Motor neuron (in vitro differentiated cells): ENCODE data around the gene ATF7. TPM values are rescaled to one million over a fixed set of nuclear protein-coding genes. Genes with fewer than 3 reads are reported as not detected.
"Not testable (repeated sequence)": the region's sequence is repeated elsewhere in the genome, so short reads cannot be mapped to it uniquely, and the experiment has no call there.

Experiments
- ATAC-seq, 8 experiments: fragments of 200-7000 bp; cut with Tn5 transposase; replicated peaks in 6 of 8; 2 replicates each; pipeline ENCODE4 v1.8.0; 2021; ENCODE audit warnings: mild to moderate bottlenecking in 8 of 8, moderate library complexity in 8 of 8
- H3K27ac ChIP-seq, 2 donors: fragments of 250-450 bp; sonication (Bioruptor Pico); 2 replicates each; pipeline ENCODE4 v1.9.0; 2021; ENCODE audit warnings: antibody characterized with exemption in 2 of 2, mild to moderate bottlenecking in 2 of 2, moderate library complexity in 1 of 2
- H3K4me1 ChIP-seq, 2 donors: fragments of 250-450 bp; sonication (Bioruptor Pico); replicated peaks in 1 of 2; 2 replicates each; pipeline ENCODE4 v1.6.1; 2021; ENCODE audit warnings: antibody characterized with exemption in 2 of 2, mild to moderate bottlenecking in 2 of 2, moderate library complexity in 1 of 2
- H3K4me3 ChIP-seq, 5 donors: fragments of 250-450 bp; sonication (Bioruptor Pico); 2 replicates each; pipeline ENCODE4 v1.9.0; 2021; ENCODE audit warnings: antibody characterized with exemption in 5 of 5, mild to moderate bottlenecking in 5 of 5, moderate library complexity in 4 of 5
- WGBS, 10 experiments: fragments of 450-650 bp; shearing (Covaris generic); methylation state at CpG; one replicate each; pipeline ENCODE4 v1.0.0; 2022; 5-methylcytosine and 5-hydroxymethylcytosine counted together
- in situ Hi-C, 9 experiments: fragments of 400-800 bp; cut with MboI; loops; one replicate each; pipeline ENCODE4 v1.15.0; 2021; ENCODE audit warnings: low sequenced_read_pairs in 9 of 9, low pct_unique_long_range_greater_than_20kb in 2 of 9; ENCODE audit not compliant: unreplicated experiment in 9 of 9
- total RNA-seq, 8 experiments: library from RNA; unstranded; fragments of 300-600 nt; gene quantifications; 2 replicates each; pipeline versions ENCODE4 v1.2.3 to v1.2.4, GENCODE V29; 2022

The ATF7 gene
- total RNA-seq, 8 experiments from 2014 or later, result 7.9 to 37.7 (median 12.5) TPM

DNA sequence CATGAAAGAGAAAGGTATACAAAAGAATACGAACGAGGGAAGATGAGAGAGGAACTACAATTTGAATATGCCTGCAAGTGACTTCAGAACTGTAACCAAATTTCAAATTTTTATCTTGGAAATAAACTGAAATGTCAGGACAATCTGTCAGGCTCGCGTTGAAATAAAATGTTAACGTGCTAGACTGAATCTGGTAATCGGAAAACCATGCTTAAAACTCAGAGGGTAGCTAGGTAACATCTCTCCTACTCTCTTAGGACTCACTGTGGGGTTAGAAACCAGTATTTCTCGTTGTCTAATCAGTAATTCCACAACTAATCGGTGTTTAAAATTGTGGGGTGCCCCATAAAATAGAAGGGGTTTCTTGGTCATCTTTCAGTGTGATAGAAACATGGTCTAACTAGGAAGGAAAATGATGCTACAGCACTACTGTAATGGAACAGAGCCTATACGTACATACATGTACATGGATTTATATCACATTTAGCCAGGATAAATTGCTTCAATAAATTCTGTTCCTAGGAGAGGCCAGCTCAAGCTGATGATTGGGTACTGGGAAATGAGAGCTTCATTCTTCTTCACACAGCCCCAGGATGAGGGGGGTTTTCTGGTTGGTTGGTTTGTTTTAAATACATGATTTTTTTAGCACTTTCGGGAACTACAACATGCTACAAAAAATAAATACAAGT, 23.9 kb downstream of the ATF7 start:
- WGBS, 10 experiments, result 36 to 91% (median 86%) methylated on average over 2 to 10 of the region's 10 CpGs
- ATAC-seq, result peak in 1 of 8 experiments; percentile 30
- Histone ChIP-seq H3K4me1 (peaks cover 5 to 22% of the 10 kb centered on the region in 2 donors), H3K4me3 (no peak overlapping the region), H3K27ac (peak overlapping the region in 1 of 2 donors; percentile 34)
- in situ Hi-C loops, result no loop called here

- 33 to 100% (median 81%) methylated on average over 1 to 12 of the region's 12 CpGs; no CpG with 5 or more reads in 1 of the 10 experiments for WGBS, 10 experiments
- Histone ChIP-seq H3K27ac (no peak overlapping the region), H3K4me3 (no peak overlapping the region), H3K4me1 (peaks cover 5 to 22% of the 10 kb centered on the region in 2 donors)
- in situ Hi-C loops, result no loop called here
- no peak for ATAC-seq
Observed at GRCh38 chr12:53601296-53601847, 24.8 kb downstream of the ATF7 start.

- Histone ChIP-seq H3K4me3 (no peak overlapping the region), H3K4me1 (peaks cover 5 to 22% of the 10 kb centered on the region in 2 donors), H3K27ac (no peak overlapping the region)
- in situ Hi-C loops, result no loop called here
- no peak for ATAC-seq
- 84 to 100% (median 96%) methylated on average over 1 to 11 of the region's 13 CpGs for WGBS, 10 experiments
Observed at GRCh38 chr12:53600490-53601295, 25.5 kb downstream of the ATF7 start.

GRCh38 chr12:53599579-53599978, 26.6 kb downstream of the ATF7 start:
- peak in 1 of 8 experiments; percentile 24 for ATAC-seq
- H3K27ac ChIP-seq, result no peak overlapping the region
- in situ Hi-C loops, result no loop called here
- peaks cover 5 to 22% of the 10 kb centered on the region in 2 donors for H3K4me1 ChIP-seq
- H3K4me3 ChIP-seq, result no peak overlapping the region
- 22 to 100% (median 91%) methylated on average over 1 to 2 of the region's 2 CpGs for WGBS, 10 experiments

GRCh38 chr12:53598971-53599370, 27.2 kb downstream of the ATF7 start:
- 75 to 100% (median 100%) methylated on average over 1 to 2 of the region's 2 CpGs; no CpG with 5 or more reads in 3 of the 10 experiments for WGBS, 10 experiments
- in situ Hi-C loops, ATAC-seq, H3K27ac ChIP-seq, H3K4me3 ChIP-seq: not testable (repeated sequence)
- H3K4me1 ChIP-seq, result peaks cover 4 to 25% of the 10 kb centered on the region in 2 donors

- ATAC-seq, result peak in 4 of 8 experiments; percentile 52 to 75 (median 65)
- WGBS, 10 experiments, result 8 to 100% (median 72%) methylated on average over 1 to 3 of the region's 3 CpGs; no CpG with 5 or more reads in 2 of the 10 experiments
- Histone ChIP-seq H3K4me1 (peaks cover 3 to 26% of the 10 kb centered on the region in 2 donors), H3K27ac (no peak overlapping the region), H3K4me3 (no peak overlapping the region)
- in situ Hi-C loops, result no loop called here
Observed at GRCh38 chr12:53596920-53597363, 29.2 kb downstream of the ATF7 start.

GRCh38 chr12:53594897-53595615, 31.1 kb downstream of the ATF7 start:
- Histone ChIP-seq H3K4me1 (peaks cover 3 to 32% of the 10 kb centered on the region in 2 donors), H3K4me3 (no peak overlapping the region), H3K27ac (no peak overlapping the region)
- ATAC-seq, result no peak
- in situ Hi-C loops, result no loop called here
- 78 to 100% (median 96%) methylated on average over 1 to 5 of the region's 5 CpGs; no CpG with 5 or more reads in 1 of the 10 experiments for WGBS, 10 experiments

DNA sequence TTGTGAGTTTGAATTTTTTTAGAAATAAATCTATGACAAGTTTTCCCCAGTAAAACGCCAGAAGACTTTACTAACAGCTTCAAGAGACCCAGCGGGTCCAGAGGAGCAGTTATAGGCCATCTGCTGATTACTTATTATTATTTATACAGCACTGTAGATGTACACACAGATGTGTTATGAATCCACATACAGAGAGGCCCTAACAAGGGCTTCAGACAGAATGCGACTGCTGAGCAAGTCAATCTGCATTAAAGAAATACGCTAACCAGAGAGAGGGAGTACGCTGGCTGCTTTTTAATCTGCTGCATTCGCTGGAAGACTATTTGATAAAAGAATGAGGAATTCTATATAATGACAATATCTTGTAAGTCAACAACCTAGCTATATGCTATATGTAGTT, 32.5 kb downstream of the ATF7 start:
- peak in 6 of 8 experiments; percentile 23 to 83 (median 64) for ATAC-seq
- in situ Hi-C loops, result no loop called here
- H3K27ac ChIP-seq, result no peak overlapping the region
- H3K4me1 ChIP-seq, result peaks cover 3 to 32% of the 10 kb centered on the region in 2 donors
- 49 to 100% (median 75%) methylated on average over 2 to 6 of the region's 6 CpGs for WGBS, 10 experiments
- no peak overlapping the region for H3K4me3 ChIP-seq

- H3K4me1 ChIP-seq, result peaks cover 3 to 32% of the 10 kb centered on the region in 2 donors
- 40 to 100% (median 89%) methylated on average over 1 of the region's 1 CpG; no CpG with 5 or more reads in 3 of the 10 experiments for WGBS, 10 experiments
- no peak overlapping the region for H3K27ac ChIP-seq
- ATAC-seq, result no peak
- no peak overlapping the region for H3K4me3 ChIP-seq
- in situ Hi-C loops, result no loop called here
Observed at GRCh38 chr12:53593031-53593430, 33.2 kb downstream of the ATF7 start.

- Histone ChIP-seq H3K4me1 (peaks cover 3 to 32% of the 10 kb centered on the region in 2 donors), H3K27ac (no peak overlapping the region), H3K4me3 (no peak overlapping the region)
- in situ Hi-C loops, result no loop called here
- whole genome bisulfite sequencing, 10 experiments, result 43 to 100% (median 91%) methylated on average over 1 of the region's 1 CpG; no CpG with 5 or more reads in 3 of the 10 experiments
- ATAC-seq, result no peak
Observed at GRCh38 chr12:53592426-53592825, 33.8 kb downstream of the ATF7 start.

DNA sequence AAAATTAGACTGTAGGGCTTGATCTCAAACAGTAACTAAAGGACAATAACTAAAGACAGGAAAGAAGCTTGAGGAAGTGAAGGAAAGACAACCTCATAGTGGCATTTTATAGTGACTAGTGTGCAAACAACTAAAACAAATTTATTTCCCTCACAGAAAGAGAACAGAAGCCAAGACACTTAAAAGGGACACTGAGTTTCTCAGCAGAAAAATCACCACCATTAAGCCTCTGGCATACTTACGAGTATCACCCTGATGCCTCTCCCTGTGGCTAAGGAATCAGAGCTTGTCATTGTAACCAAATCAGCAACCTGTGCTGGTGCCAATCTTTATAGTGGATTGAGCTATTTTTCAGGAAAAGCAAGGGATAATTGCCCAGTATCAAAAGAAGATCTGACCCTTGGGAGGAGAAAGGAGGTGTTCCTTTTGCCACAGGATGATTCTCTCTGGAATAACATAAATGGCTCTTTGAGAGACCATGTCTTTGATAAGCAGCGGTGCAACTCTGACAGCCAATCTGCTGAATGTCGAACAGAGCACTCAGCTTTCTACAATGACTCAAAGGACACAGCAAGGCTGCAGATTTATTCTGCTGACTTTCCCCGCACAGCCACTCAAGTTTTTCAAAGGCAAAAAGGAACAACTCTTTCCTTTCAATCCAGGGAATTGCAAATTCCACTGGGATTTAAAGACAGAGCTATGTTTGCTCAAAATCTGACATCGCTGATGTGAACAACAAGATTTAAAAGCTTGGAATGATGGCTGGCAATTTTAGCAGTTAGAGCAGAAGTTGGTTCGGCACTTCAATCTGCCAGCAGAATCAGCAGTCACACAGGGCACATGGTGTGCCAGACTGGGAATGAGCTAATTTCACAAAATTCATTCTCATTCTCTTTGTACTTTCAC, 34.6 kb downstream of the ATF7 start:
- in situ Hi-C loops, result no loop called here
- H3K4me3 ChIP-seq, result peak overlapping the region in 2 of 5 donors; percentile 10 to 17
- peak in 7 of 8 experiments; percentile 38 to 79 (median 73) for ATAC-seq
- 10 to 59% (median 23%) methylated on average over 2 to 5 of the region's 6 CpGs; no CpG with 5 or more reads in 1 of the 10 experiments for WGBS, 10 experiments
- H3K27ac ChIP-seq, result peak overlapping the region in 1 of 2 donors; percentile 22
- peaks cover 3 to 32% of the 10 kb centered on the region in 2 donors for H3K4me1 ChIP-seq

DNA sequence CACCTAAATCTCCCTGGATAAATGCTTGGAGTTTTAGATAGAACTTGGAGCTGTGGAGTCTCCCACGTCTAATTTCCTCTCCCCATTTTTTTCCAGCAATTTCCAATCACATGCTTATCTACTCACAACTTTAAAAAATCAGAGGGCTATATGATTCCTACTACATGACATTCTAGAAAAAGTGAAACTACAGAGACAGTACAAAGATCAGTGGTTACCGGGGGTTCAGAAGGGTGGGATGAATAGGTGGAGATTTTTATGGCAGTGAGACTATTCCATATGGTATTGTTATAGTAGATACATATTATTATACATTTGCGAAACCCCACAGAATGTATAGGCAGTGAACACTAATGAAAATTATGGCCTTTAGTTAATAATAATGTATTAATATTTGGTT, 35.5 kb downstream of the ATF7 start:
- Histone ChIP-seq H3K4me3 (no peak overlapping the region), H3K4me1 (peaks cover 3 to 35% of the 10 kb centered on the region in 2 donors), H3K27ac (no peak overlapping the region)
- in situ Hi-C loops, result no loop called here
- 73 to 100% (median 93%) methylated on average over 1 to 3 of the region's 3 CpGs; no CpG with 5 or more reads in 2 of the 10 experiments for WGBS, 10 experiments
- no peak for ATAC-seq
